KMS-11 (cell line): ENCODE data around the gene SWT1.

ENCODE experiments used
- H2AFZ ChIP-seq: fragments of 200-600 bp; sonication (generic); 2 replicates; pipeline ENCODE4 v1.6.1; 2016; ENCODE audit warnings: antibody characterized with exemption, mixed run types, low read depth
- H3K27ac ChIP-seq: fragments of 200-600 bp; sonication (generic); 2 replicates; pipeline ENCODE4 v1.6.1; 2016; ENCODE audit warnings: mild to moderate bottlenecking, mixed run types
- H3K27me3 ChIP-seq: fragments of 200-600 bp; sonication (generic); 2 replicates; pipeline ENCODE4 v1.6.1; 2017; ENCODE audit warnings: mild to moderate bottlenecking, low read depth, mixed run types, moderate library complexity; ENCODE audit not compliant: insufficient read depth
- H3K36me3 ChIP-seq: fragments of 200-600 bp; sonication (generic); 2 replicates; pipeline ENCODE4 v1.6.1; 2017; ENCODE audit warnings: mild to moderate bottlenecking, mixed run types; ENCODE audit not compliant: insufficient read depth
- H3K4me1 ChIP-seq: fragments of 200-600 bp; sonication (generic); 2 replicates; pipeline ENCODE4 v1.6.1; 2016; ENCODE audit warnings: mild to moderate bottlenecking, low read depth, mixed run types; ENCODE audit not compliant: poor library complexity, severe bottlenecking
- H3K4me2 ChIP-seq: fragments of 200-600 bp; sonication (generic); 2 replicates; pipeline ENCODE4 v1.7.0; 2016; ENCODE audit warnings: mild to moderate bottlenecking, mixed run types
- H3K4me3 ChIP-seq: fragments of 200-600 bp; sonication (generic); IDR thresholded peaks from 2 replicates; pipeline ENCODE4 v1.6.1; 2017; ENCODE audit warnings: low read depth, low read length, mixed read lengths; ENCODE audit not compliant: insufficient read depth
- H3K79me2 ChIP-seq: fragments of 200-600 bp; sonication (generic); 2 replicates; pipeline ENCODE4 v1.6.1; 2016; ENCODE audit warnings: low read depth, mixed run types; ENCODE audit not compliant: insufficient read depth
- H3K9ac ChIP-seq: fragments of 200-600 bp; sonication (generic); 2 replicates; pipeline ENCODE4 v1.6.1; 2016; ENCODE audit warnings: mild to moderate bottlenecking, mixed run types
- H4K20me1 ChIP-seq: fragments of 200-600 bp; sonication (generic); 2 replicates; pipeline ENCODE4 v1.6.1; 2016; ENCODE audit warnings: mild to moderate bottlenecking, mixed run types; ENCODE audit not compliant: insufficient read depth
- TF ChIP-seq, protein P1 (sequence below): fragments of 200-600 bp; sonication (generic); conservative IDR thresholded peaks from 2 replicates; pipeline ENCODE4 v1.6.1; 2017; ENCODE audit warnings: low read depth, mild to moderate bottlenecking, antibody characterized with exemption, low read length, moderate library complexity, mixed read lengths

SWT1 gene

DNA sequence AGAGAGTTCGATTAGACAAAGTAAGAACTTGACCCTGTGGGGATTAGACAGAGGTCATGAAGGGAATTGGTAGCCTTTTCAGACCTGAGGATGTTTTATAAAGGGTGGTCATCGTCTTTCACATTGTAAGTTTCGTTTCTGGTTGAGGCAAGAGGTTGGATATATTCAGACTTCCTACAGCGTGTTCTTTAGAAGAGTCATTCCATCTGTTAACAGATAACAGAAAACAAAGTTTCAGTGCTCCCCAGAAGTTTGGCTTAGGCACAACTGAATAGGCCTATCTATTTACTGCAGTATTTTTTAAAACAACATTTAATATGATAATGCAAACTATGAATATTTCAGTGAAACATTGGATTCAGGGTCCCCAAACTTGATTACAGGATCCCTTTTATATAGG is 177.2 kb downstream of the SWT1 start:
- TF ChIP-seq, protein P1, sequence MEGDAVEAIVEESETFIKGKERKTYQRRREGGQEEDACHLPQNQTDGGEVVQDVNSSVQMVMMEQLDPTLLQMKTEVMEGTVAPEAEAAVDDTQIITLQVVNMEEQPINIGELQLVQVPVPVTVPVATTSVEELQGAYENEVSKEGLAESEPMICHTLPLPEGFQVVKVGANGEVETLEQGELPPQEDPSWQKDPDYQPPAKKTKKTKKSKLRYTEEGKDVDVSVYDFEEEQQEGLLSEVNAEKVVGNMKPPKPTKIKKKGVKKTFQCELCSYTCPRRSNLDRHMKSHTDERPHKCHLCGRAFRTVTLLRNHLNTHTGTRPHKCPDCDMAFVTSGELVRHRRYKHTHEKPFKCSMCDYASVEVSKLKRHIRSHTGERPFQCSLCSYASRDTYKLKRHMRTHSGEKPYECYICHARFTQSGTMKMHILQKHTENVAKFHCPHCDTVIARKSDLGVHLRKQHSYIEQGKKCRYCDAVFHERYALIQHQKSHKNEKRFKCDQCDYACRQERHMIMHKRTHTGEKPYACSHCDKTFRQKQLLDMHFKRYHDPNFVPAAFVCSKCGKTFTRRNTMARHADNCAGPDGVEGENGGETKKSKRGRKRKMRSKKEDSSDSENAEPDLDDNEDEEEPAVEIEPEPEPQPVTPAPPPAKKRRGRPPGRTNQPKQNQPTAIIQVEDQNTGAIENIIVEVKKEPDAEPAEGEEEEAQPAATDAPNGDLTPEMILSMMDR, result no peak
- peaks cover 10% of the 10 kb centered on the region for H3K4me1 ChIP-seq
- H3K9ac ChIP-seq, result no peak overlapping the region
- no peak overlapping the region for H3K4me3 ChIP-seq
- no peaks in the 10 kb centered on the region for H3K79me2 ChIP-seq
- no peak overlapping the region for H3K4me2 ChIP-seq
- H4K20me1 ChIP-seq, result no peaks in the 10 kb centered on the region
- H2AFZ ChIP-seq, result no peak overlapping the region
- no peak overlapping the region for H3K27ac ChIP-seq
- no peaks in the 10 kb centered on the region; the same call in 1 of the 2 replicates for H3K27me3 ChIP-seq
- no peaks in the 10 kb centered on the region for H3K36me3 ChIP-seq

DNA sequence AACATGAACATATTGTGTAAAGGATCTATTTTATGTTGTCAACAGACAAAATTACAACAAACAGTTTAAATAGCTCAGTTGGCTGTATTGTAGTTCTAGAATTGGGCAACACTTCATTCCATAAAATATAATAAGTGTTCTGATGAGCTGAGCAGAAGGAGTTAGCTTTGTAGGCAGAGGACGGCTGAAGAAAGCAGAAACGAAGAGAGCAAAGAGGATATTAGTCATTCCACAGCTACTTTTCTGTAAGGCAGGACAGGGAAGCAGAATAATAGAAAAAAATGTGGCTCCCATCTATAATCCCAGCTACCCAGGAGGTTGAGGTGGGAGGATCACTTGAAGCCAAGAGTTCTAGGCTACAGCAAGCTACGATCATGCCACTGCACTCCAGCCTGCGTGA is 180.3 kb downstream of the SWT1 start:
- Histone ChIP-seq H3K36me3 (no peaks in the 10 kb centered on the region), H3K27me3 (no peaks in the 10 kb centered on the region; the same call in 1 of the 2 replicates), H4K20me1 (no peaks in the 10 kb centered on the region), H3K4me1 (peaks cover 25% of the 10 kb centered on the region), H3K79me2 (no peaks in the 10 kb centered on the region), H3K27ac (no peak overlapping the region), H3K4me2 (no peak overlapping the region), H3K9ac (no peak overlapping the region), H3K4me3 (no peak overlapping the region), H2AFZ (no peak overlapping the region)
- TF ChIP-seq, protein P1, result no peak

DNA sequence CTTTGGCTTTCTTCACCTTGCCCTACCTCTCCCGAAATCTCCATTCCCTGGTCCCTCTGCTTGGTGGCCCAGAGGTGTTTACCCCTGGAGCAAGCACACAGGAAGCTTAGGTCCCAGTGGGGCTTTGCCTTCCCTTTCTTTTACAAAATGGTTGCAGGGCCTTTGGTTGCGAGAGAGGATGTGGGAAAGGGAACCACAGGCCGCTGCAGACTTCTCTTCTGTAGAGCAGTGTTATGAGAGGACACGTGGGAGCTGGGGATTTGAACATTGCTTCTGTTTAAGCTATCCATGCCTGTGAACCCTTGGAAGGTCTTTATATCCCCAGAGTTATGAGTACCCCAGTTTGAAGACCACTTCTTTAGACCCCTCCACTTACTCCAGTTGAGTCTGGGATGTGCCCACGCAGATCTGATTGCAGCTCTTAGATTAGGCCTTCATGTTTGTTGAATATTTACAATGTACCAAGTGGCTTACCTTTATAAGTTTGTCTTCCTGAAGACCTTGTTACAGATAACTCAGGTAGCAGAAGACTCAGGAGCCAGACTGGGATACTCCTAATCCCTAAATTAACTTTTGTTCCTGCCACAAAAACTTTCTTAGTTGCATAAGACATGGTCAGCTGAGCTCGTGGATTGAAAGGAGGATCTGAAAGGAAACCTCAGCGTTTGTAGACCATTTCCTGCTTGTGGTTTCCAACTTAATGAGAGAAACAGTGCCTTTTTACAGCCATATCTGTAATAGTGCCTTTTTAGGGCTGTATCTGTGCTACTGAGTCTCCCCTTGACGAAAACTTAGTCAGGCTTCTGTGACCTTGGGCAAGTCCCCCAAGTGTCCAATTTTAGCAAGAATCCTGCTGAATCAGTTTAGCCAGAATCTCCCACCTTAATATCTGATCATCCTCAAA is 182.0 kb downstream of the SWT1 start:
- Histone ChIP-seq H2AFZ (no peak overlapping the region), H3K4me2 (peak overlapping the region; percentile 49), H4K20me1 (no peaks in the 10 kb centered on the region), H3K27ac (no peak overlapping the region), H3K27me3 (no peaks in the 10 kb centered on the region; the same call in 1 of the 2 replicates), H3K4me3 (no peak overlapping the region), H3K9ac (no peak overlapping the region), H3K36me3 (no peaks in the 10 kb centered on the region), H3K79me2 (no peaks in the 10 kb centered on the region), H3K4me1 (peaks cover 25% of the 10 kb centered on the region)
- TF ChIP-seq, protein P1, result no peak

DNA sequence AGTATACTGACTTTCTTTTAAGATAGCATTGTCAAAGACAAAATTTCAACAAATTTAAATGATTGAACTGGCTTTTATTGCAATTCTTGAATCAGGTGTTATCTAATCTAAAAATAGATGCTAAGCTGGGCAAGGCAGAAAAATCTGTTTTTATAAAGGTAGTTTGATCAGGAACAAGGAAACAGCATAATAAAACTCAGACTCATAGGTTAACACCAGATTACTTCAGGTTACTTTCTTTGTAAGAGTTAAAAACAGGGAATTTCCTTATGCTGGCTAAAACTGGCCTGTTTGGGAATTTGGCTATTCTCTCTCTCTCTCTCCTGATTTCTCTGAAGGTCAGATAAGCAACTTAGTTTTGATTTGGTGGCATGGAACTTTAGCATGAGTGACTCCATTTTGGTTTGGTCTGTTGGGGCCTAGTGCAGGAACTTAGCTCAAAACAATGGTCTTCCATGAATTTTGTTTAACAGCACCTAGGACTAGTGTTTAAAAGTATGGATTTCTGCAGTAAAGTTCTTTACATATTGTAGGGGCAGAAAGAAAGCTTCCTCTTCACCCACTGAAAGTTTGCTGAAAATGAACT is 184.3 kb downstream of the SWT1 start:
- no peak overlapping the region for H3K27ac ChIP-seq
- H3K4me2 ChIP-seq, result no peak overlapping the region

More for the DNA sequence above, 184.3 kb downstream of the SWT1 start:
- Histone ChIP-seq H3K27me3 (no peaks in the 10 kb centered on the region; the same call in 1 of the 2 replicates), H4K20me1 (no peaks in the 10 kb centered on the region), H3K79me2 (no peaks in the 10 kb centered on the region), H3K36me3 (no peaks in the 10 kb centered on the region), H3K4me3 (no peak overlapping the region), H3K4me1 (peaks cover 25% of the 10 kb centered on the region), H2AFZ (no peak overlapping the region), H3K9ac (no peak overlapping the region)
- TF ChIP-seq, protein P1, result no peak
